ENCODE measurements around the gene SLC7A10. TPM values are rescaled to one million over a fixed set of nuclear protein-coding genes. Genes with fewer than 3 reads are reported as not detected.

SLC7A10 gene
- total RNA-seq, 1 donor from 2014 or later, result 5.4 TPM

DNA sequence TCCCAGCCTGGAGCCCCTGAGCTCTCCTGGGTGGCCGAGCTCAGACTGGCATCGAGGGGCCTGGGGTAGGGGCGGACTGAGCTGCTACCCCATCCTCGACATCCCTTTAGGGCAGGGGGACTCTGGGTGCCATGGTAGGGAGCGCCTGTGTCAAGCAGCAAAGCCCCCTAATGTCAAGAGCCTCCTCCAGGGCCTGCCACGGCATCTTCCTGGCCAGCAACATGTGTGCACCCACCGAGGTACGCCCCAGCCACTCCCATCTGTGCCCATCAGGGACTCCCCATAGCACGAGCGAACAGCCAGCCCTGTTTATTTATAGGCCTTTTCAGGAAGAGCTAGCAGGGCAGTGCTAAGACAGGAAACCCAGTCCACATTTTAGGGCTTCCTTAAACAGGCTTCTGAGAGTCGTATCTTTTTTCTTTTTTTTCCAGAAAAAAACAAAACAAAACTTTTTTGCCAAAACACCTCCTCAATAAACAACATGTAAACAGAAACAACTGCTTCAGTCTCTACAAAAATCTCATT is 17.2 kb downstream of the SLC7A10 start:
- H3K27ac ChIP-seq, result no peak overlapping the region
- intact Hi-C loops (cut with DNase I), result no loop called here
- no peaks in the 10 kb centered on the region for H3K36me3 ChIP-seq
- no peaks in the 10 kb centered on the region for H3K4me1 ChIP-seq
- H3K27me3 ChIP-seq, result no peaks in the 10 kb centered on the region
- no peak overlapping the region for H3K4me3 ChIP-seq
- TF ChIP-seq, protein P1, sequence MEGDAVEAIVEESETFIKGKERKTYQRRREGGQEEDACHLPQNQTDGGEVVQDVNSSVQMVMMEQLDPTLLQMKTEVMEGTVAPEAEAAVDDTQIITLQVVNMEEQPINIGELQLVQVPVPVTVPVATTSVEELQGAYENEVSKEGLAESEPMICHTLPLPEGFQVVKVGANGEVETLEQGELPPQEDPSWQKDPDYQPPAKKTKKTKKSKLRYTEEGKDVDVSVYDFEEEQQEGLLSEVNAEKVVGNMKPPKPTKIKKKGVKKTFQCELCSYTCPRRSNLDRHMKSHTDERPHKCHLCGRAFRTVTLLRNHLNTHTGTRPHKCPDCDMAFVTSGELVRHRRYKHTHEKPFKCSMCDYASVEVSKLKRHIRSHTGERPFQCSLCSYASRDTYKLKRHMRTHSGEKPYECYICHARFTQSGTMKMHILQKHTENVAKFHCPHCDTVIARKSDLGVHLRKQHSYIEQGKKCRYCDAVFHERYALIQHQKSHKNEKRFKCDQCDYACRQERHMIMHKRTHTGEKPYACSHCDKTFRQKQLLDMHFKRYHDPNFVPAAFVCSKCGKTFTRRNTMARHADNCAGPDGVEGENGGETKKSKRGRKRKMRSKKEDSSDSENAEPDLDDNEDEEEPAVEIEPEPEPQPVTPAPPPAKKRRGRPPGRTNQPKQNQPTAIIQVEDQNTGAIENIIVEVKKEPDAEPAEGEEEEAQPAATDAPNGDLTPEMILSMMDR (IDR thresholded peaks at IDR 0.05), result no peak
- no peak for TF ChIP-seq POLR2A (IDR thresholded peaks at IDR 0.05)
- no peak for TF ChIP-seq POLR2AphosphoS5 (IDR thresholded peaks at IDR 0.05; ENCODE audit: insufficient read depth in 1 of 2, low read depth in 1 of 2)
- no peaks in the 10 kb centered on the region for H3K9me3 ChIP-seq
- no peak for DNase-seq (ENCODE audit: extremely low spot score in 2 of 2)

DNA sequence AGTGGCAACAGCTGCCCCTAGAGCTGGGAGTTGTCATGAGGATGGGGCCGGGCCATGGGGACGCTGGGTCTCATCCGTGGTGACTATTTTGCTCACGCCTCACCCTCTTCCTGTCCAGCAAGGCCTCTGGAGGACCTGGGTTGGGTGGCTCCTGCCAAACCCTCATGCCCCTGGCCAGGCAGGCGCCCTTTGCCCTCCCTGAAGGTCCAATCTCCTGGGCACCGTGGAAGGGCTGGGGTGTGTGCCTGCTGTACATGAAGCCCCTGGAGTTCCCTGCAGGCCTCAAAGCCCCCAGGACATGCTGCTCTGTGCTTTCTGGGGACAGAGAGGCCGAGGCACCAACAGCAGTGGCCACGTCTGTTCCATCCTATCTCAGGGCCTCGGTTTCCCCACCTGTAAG is 17.7 kb downstream of the SLC7A10 start:
- no peak overlapping the region for H3K4me3 ChIP-seq
- intact Hi-C loops (cut with DNase I), result no loop called here
- no peak for TF ChIP-seq POLR2A (IDR thresholded peaks at IDR 0.05)
- TF ChIP-seq, protein P1 (IDR thresholded peaks at IDR 0.05), result no peak
- TF ChIP-seq POLR2AphosphoS5 (IDR thresholded peaks at IDR 0.05; ENCODE audit: insufficient read depth in 1 of 2, low read depth in 1 of 2), result no peak
- H3K4me1 ChIP-seq, result no peaks in the 10 kb centered on the region
- H3K9me3 ChIP-seq, result no peaks in the 10 kb centered on the region
- DNase-seq (ENCODE audit: extremely low spot score in 2 of 2), result no peak
- no peaks in the 10 kb centered on the region for H3K36me3 ChIP-seq
- no peaks in the 10 kb centered on the region for H3K27me3 ChIP-seq
- H3K27ac ChIP-seq, result no peak overlapping the region

DNA sequence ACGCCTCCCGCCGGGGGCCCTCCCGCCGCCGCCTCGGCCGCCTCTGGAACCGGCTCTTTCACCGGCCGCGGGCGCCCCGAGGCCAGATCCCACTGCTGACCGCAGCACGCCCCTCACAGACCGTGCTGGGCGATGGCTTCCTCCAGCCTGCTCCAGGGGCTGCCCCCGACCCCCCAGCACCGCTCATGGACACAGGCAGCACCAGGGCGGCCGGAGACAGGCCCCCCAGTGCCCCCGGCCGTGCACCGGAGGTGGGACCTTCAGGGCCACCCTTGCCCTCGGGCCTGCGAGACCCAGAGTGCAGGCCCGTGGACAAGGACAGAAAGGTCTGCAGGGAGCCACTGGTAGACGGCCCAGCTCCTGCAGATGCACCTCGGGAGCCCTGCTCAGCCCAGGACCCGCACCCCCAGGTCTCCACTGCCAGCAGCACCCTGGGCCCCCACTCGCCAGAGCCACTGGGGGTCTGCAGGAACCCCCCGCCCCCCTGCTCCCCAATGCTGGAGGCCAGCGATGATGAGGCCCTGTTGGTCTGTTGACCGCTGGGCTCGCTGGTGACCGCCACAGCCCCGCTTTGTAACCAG is 18.5 kb downstream of the SLC7A10 start:
- H3K36me3 ChIP-seq, result no peaks in the 10 kb centered on the region
- H3K9me3 ChIP-seq, result no peaks in the 10 kb centered on the region
- DNase-seq (ENCODE audit: extremely low spot score in 2 of 2), result no peak
- H3K4me1 ChIP-seq, result no peaks in the 10 kb centered on the region
- H3K27me3 ChIP-seq, result no peaks in the 10 kb centered on the region
- no peak for TF ChIP-seq POLR2AphosphoS5 (IDR thresholded peaks at IDR 0.05; ENCODE audit: insufficient read depth in 1 of 2, low read depth in 1 of 2)
- no peak for TF ChIP-seq POLR2A (IDR thresholded peaks at IDR 0.05)
- TF ChIP-seq, protein P1 (IDR thresholded peaks at IDR 0.05), result no peak
- intact Hi-C loops (cut with DNase I), result no loop called here
- H3K4me3 ChIP-seq, result no peak overlapping the region
- H3K27ac ChIP-seq, result no peak overlapping the region

DNA sequence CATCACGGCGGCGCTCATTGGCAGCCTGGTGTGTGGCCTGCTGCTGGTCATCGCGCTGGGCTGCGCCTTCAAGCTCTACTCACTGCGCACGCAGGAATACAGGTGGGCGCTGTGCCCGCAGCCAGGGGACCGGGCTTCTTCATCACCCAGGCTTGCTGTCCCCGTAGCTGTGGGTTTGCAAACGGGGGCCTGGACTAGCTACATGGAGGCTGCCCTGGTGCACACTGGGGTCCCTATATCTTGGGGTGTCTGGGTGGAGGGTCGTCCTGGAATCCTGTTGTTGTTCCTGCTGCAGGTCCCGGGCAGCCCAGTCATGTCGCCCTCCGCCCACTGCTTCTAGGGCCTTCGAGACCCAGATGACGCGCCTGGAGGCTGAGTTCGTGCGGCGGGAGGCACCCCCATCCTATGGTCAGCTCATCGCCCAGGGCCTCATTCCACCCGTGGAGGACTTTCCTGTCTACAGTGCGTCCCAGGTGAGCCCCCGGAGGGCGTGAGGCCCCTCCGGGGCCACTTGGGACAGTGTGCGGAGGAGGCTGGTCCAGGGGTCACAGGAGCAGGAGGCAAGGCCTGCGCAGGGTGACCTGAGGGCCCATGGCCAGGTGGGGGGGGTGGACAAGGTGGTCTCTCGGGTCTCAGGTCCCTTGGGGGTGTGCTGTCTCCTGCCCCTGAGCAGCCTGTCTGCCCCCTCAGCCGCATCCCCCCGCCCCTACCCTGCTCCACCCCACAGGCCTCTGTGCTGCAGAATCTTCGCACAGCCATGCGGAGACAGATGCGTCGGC is 19.2 kb downstream of the SLC7A10 start:
- TF ChIP-seq POLR2A (IDR thresholded peaks at IDR 0.05) (no peak), POLR2AphosphoS5 (IDR thresholded peaks at IDR 0.05; ENCODE audit: insufficient read depth in 1 of 2, low read depth in 1 of 2) (no peak)
- TF ChIP-seq, protein P1 (IDR thresholded peaks at IDR 0.05), result no peak
- Histone ChIP-seq H3K4me3 (no peak overlapping the region), H3K4me1 (no peaks in the 10 kb centered on the region), H3K36me3 (no peaks in the 10 kb centered on the region), H3K9me3 (no peaks in the 10 kb centered on the region), H3K27ac (no peak overlapping the region), H3K27me3 (no peaks in the 10 kb centered on the region)
- DNase-seq (ENCODE audit: extremely low spot score in 2 of 2), result no peak
- intact Hi-C loops (cut with DNase I), result no loop called here

Data from vagina (tissue), 2 donors.